Stimulated activated CD8-positive, alpha-beta memory T cell treated with anti-CD3 and anti-CD28 coated beads, Interleukin-15, amount 100 ng/mL, for 1 hour (primary cell): ENCODE results near the gene ADGRB3.
"Not testable (repeated sequence)": the region's sequence is repeated elsewhere in the genome, so short reads cannot be mapped to it uniquely, and the experiment has no call there.

Experiments
- DNase-seq: peaks from one replicate; pipeline ENCODE4 v3.0.0-alpha.2; 2020; ENCODE audit warnings: low read depth

The ADGRB3 gene

DNA sequence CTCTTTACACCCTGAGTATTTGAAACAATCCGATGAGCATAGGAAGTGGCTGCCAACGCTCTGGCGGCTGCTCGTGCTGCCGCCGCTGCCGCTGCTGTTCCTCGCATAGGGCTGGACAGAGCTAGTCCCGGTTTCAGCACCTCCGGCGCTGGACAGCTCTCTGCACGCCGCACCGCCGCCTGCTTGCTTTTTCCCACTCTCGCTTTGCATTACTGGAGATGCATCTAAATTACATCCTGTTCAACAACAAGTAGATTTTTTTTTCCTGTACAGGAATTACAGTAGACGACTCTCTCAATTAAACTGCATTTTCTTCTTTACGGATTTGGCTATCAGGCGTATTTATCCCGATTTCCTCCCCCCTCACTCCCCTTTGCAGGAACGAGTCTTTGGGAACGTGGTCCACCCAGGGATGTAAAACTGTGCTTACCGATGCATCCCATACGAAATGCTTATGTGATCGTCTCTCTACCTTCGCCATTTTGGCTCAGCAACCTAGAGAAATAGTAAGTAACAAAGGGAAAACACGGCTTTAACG is 597.9 kb downstream of the ADGRB3 start:
- no peak for DNase-seq

DNA sequence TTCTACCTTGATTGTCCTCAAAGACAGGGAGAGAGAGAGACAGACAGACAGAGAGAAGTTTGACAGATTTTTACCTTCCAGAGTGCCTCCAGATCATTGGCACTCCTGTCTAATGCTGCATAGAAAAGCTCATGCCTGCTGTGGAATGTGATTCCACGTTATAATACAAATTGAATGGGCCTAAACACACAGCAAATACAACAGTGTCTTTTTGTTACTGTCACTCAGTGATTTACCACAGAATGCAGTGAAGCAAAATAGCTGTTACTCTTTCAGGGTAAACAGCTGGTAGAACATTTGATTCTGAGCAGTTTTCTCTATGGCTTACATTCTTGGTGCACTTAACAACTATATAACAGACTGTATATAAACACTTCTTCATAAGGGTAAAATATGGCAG is 603.0 kb downstream of the ADGRB3 start:
- no peak for DNase-seq

DNA sequence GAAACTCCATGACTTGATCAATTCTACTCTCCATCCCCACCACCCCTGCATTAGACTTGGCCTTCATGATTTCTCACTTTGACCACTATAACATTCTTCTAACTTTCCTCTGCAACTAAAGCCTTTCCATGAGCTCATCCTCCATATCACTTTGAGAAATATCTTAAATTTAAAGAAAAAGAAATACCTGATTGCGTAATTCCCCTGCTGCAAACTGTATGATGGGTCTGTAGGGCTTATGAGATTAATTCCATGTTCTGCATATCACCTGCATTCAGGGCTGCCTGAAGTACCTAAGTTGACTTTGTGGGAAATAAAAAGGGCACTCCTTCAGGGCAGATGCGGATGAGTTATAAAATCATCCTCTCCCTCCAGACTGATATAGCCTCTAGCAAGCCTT is 611.9 kb downstream of the ADGRB3 start:
- DNase-seq, result no peak

DNA sequence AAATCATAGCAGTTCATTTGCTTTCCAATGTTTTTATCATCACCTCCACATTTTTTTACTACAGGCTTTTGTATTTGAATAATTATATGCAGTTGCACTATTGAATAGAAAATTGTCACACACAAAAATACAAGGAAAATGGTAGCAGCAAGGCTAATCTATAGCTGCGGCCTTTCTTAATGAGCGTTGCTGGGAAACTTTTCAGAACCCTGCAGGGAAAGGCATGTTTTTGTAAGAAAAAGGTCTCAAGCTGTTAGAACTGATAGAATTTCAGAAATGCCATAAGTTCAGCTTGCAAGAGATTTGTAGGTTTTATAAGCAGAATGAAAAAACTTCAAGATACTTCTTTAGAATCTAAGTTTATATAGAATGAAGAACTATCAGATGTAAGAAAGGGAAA is 625.9 kb downstream of the ADGRB3 start:
- no peak for DNase-seq

DNA sequence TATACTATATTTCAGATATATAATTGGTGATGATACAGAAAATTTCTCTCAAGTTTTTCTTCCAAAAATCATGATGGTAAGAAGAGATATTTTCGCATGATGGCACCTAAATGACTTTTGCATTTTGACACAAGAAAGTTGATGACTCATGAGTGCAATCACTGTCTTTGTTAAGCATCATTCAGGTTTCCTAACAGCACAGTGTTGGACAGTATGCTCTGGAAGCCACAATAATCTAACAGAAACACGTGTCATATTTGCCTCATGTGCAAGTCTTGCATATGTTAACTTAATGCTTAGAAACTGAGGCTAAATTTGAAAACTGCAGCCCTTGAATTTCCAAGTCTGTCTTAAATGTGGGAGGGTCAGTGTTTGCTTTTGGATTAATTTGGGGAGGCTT is 628.2 kb downstream of the ADGRB3 start:
- no peak for DNase-seq

DNA sequence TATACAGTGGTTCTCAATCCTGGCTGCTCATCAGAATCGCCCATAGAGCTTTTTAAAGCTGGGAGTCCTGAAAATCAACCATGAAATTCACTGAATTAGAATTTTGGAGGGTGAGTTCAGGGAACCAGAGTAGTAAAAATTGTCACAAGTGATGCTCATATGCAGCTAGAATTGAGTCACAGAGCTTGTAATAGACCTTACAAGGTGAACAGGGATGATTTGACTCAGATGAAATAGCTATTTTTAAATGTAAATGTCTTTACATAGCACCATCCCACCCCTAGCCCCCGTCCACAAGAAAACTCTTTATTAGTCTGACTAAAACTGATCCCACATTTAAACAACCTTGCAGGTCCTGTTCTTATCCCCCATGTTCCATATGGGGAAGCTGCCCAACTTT is 630.0 kb downstream of the ADGRB3 start:
- DNase-seq, result no peak

DNA sequence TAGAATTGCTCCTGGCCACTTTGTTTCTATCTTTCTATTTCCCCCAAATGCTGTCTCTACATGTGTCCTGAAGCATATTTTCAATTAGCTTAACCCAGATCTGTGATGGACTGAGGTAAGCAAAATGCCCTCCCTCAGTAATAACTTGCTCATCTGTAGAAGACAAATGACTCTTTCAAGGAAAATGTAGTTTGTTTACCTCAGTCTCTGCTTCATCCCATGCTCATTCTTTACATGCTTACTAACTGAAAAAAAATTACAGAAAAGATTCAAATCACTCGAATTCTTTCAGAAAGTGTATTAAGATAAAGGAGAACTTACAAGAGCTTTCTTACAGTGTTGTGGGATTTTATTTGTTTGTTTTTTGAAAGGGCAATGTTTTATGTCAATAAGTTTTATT is 630.6 kb downstream of the ADGRB3 start:
- no peak for DNase-seq

DNA sequence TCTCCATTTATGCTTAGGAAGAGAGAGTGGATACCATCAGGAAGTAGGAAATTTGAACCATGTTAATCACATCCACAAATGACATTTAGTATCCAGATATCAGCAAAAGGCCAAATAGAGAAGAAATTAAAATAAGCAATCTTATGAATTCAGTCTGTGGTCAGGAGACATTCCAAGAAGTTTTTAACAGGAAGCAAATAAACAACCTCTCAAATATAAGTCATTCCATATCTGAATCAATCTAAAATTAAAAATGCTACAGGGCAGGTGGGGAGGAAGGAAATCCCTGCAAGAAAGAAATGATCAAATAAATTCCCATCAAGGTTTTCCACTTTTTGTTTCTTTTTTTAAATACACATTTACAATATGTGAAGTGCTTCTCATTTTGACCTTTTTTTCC is 641.1 kb downstream of the ADGRB3 start:
- no peak for DNase-seq

DNA sequence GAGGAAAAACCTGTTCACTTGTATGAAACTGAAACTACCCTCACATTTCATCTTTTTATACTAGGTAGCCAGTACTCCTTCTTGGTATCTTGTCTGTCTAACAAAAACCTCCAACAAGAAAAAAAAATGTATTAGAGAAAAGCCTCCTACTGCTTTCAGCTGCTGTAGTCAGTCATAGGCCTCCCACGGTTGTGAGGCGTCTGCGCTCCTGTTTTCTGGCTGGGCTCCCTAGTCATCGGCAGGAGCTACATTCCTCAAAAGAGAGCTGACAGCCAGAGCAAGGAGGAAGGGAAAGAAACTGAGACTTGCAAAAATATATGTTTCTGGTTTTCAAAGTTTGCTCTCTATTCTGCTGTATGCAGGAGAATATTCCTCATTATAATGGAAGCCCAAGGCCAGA is 644.7 kb downstream of the ADGRB3 start:
- no peak for DNase-seq

DNA sequence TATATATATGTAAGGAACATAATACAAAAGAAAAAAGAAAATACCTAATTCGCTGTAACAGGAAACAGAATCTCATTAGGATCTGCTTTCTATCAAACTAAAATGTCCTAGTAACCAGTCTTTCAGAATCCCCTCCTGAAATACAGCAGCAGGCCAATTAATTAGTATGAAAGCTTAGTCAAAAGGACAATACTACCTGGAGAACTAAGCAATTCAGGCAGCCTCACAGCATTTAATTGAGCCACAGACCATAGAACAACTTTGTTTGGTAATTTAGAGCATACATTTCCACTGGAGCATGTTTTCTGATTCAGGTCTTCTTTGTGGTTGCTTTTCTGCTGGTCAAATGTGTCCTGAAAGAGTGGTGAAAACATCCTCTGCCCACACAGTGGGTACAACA is 645.8 kb downstream of the ADGRB3 start:
- DNase-seq, result no peak

DNA sequence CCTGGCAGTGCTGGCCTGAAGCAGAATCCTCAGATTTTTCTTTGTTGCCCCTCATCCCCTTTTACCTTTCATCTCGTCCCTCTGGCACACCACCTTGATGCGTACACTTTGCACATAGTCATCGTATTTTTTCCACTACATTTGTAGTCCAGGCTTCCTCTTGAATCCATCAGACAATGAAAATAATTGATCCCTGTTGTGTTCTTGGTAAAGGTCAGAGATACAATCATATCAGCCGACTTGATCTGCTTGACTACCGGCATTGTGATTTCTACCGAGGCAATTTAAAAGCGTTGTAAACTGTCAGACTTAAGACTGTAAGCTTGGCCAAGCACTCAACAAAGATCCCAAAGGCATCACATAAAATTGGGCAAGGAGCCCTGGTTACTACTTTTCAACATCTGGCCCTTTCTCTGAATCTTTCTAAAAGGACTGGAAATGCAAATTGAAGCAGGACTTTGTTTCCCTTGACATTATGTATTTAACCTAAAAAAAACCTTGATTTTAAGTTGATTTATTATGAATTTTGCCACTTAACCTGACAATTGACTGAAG is 649.2 kb downstream of the ADGRB3 start:
- DNase-seq, result no peak

DNA sequence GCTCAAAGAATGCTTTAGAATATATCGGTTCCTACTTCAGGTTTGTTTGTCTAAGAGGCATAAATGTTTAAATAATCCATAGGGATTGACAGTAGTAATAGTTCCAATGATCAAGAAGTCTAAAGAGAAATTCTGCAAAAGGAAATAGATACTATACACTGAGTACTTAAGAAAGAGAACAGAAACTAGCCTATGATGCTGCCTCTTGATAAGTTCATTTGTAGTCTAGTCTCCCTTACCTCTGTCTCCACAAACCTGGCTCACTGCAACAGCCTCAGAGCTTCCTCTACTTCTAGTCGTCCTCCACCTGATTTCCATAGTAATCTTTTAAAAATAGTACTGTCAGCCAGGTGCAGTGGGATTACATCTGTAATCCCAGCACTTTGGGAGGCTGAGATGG is 650.0 kb downstream of the ADGRB3 start:
- no peak for DNase-seq

DNA sequence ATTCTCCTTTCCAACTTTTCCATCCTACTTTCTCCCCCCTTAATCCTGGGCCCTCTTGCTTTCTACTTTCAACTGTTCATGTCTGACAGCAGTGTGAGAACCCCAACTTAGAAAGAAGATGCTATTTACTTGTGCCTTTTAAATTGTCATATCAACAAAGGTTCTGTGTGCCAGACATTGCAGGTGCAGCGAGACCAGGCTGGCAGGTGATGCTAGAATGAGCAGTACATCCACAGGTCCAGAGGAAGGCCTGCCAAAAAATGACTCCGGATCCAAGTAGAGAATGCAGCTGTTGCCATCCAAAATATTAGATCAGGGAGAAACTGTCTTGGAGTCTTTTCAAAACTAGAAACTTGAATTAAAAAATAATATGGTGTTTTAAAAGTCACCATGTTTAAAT is 651.2 kb downstream of the ADGRB3 start:
- DNase-seq, result no peak

DNA sequence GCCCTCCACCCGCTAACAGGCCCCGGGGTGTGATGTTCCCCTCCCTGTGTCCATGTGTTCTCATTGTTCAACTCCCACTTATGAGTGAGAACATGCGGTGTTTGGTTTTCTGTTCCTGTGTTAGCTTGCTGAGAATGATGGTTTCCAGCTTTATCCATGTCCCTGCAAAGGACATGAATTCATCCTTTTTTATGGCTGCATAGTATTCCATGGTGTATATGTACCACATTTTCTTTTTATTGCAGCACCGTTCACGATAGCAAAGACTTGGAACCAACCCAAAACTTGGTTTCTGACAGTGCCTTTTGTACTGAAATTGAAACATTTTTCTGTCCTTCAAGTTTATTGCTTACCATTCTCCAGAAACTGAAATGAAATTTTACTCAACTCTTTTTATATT is 653.1 kb downstream of the ADGRB3 start:
- not testable (repeated sequence) for DNase-seq

DNA sequence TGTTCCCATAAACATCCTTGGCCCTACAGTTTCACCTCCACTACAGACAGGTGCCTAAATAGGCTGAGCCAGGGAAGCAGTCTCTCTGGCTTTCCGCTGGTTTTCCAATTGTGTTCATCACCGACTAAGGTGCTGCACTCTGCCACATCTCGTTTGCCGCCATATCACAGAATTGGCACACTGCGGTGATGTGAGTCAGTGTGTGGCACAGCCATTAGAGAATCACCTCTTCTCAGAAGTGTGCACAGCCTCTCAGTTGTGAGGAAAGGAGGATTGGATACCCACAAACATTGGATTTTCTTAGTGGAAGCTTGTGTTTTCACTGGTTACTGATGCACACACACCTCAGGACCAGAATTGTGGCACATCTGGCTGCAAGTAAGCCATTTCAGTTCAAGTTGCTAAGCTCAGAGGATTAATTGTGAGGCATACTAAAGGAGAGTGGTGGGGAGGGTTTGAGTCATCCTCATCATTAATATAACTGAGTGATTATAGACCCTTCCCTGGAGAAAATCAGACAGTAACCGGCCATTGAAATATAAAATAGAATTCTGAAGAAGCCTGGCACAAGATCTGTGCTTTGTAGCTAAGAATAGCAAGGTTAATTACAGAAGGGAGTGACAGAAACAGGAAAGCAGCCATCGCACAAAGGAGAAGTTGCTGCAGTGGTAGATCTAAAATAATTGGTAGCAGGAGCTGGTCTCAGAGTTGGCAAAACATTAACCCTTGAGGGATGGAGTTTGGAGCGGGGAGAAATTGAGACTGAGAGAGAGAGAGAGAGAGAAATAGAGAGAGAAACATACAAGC is 654.8 kb downstream of the ADGRB3 start:
- no peak for DNase-seq

DNA sequence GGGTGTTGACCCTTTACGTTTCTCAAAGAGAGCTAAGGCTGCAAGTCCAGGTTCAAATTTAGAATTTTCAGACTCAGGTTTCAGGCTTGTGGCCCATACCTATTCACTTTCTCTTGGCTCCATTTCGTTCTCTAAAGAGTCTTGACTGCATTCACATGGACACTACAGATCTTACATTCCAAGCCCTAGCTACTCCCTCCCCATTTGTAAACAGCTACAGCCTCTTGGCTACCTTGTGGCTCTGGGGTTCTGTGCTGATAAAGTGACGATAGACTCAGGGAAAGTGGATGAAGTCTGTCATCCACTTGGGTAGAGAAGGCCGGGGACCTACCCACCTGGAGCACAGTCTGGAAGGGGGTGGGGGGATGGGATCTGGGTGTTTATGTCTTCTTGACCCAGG is 658.4 kb downstream of the ADGRB3 start:
- no peak for DNase-seq

DNA sequence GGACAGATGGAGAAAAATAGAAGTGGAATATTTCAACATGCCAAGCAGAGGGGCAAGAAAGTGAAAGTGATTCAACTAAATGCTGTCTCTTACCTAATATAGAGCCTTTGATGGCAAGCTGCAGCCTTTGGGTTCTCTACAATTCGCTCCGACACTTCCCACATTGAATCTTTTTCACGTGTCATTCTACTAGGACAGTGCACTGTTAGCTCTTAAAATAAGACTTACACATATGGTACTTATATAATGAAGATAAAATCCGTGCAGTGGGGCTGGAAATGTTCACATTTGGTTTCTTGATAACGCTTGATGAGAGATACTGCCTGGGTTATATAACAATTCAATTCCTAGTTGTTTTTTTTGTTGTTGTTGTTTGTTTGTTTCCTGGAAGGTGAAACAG is 659.3 kb downstream of the ADGRB3 start:
- DNase-seq, result no peak

DNA sequence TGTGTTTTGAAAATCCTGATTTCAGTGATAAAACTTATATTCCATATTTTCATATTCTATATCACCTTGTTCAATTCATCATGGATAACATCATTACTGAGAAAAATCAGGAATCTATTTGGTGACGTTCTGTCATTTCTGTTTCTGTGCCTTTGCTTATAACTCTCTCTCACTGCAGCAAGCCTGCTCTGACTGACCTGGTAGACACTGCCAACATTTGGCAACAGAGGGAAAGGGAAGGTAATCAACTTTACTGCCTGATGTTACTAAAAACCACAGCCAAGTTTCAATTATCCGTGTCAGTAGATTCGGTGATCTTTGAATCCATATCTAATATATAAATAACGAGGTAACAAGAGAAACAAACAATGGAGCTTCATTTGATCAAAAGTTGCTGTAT is 659.8 kb downstream of the ADGRB3 start:
- DNase-seq, result no peak

DNA sequence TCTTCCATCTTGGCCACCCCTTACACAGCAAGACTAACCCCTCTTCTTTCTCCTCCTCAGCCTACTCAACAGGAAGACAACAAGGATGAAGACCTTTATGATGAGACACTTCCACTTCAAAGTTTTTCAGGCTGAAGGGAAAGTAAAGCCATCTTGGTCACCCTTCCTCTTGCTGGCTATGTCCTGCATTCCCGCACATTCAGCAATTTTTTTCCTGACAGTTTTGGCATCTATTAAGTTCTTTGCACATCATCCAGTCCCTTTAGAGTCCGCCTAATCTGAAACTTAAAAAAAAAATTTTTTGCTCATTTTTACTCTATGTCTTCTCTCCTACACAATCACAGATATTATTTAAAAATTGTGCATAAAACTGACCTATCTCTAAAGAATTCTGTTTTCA is 668.3 kb downstream of the ADGRB3 start:
- DNase-seq, result no peak

DNA sequence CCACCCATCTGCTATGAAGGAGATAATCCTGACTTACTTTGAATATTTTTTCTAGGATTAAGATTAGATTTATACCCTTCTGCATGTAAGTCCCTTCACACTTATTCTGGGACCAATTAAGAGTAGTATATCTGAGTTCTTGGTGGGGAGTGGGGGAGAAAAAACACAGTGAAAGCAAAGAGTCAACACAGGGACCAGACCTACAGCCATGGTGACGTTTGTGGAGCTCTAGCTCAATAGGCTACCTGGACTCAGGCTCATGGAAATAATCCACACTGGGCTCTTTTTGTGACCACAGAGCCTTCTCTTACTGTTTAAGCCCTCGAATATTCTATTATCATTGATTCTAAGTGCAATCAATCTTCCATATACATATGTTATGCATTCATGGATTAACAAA is 670.4 kb downstream of the ADGRB3 start:
- DNase-seq, result no peak

DNA sequence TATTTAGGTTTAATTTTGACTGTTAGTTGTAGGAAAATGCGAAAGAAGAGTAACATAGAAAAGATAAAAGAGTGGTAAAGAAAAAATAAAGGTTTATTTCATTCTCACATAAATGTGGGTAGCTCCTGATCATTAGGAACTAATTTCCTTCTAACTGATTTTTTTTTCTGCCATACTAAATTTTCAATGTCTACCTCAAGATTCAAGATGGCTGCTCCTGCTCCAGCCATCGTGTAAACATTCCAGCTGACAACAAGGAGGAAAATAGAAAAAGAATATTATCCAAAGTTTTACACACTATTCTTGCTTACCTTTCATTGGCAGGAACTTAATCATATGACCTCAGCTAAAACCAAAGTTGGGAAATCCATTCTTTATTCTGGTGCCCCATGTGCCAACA is 673.5 kb downstream of the ADGRB3 start:
- DNase-seq, result no peak

DNA sequence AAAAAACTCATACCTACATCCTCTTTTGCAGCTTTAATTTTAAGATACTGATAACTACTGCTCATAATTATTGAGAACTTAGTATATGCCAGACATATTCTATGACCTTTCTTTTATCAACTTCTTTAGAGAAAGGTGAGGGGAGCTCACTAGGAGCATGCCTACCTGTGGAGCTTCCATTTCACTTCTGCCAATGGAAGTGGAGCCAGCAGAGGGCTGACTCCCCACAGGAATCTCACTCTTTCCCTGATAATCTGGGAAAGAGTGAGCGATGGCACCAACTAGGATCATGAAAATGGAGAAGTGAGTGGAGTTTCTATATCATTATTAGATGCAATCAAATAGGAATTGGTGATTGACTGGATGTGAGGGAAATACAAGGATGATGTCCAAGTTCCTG is 676.8 kb downstream of the ADGRB3 start:
- DNase-seq, result no peak

DNA sequence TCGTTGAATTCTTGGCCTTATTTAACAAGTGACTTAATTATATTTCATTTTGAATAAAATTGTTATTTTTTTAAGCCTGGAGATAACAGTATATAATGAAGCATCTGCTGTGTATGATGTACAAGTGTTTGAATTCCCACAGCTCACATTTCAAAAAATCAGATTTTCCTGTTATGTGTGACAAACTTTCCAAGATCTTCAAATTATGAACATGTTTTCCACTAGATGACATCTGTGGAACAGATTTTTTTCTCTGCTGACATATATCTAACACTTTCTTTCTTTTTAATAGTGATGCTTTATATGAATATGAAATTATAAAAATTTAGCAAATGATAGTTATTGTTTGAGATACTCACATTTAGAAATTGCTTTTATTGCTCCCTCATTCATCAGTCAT is 678.9 kb downstream of the ADGRB3 start:
- no peak for DNase-seq

DNA sequence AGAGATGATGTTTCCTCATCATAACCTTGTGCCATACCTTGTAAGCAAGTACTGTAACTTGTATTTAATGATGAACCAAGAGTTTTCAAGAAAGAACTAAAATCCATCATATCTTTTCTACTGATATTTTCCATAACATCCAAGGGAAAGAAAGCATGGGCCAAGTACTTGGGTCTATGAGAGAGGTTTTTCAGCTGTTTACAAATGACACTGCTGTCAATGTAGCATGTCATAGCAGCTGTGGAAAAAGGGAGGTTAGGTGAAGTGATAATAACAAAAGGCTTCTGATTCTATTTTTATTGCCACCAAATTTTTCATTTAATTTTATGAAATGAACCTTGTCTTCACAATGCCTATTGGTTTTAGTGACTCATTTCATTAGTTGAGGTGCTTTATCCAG is 679.4 kb downstream of the ADGRB3 start:
- no peak for DNase-seq
